ENCODE results near the gene DHRS7C. TPM values are rescaled to one million over a fixed set of nuclear protein-coding genes. Genes with fewer than 3 reads are reported as not detected.

Gene DHRS7C
- total RNA-seq, 1 donor from 2014 or later, result not detected

DNA sequence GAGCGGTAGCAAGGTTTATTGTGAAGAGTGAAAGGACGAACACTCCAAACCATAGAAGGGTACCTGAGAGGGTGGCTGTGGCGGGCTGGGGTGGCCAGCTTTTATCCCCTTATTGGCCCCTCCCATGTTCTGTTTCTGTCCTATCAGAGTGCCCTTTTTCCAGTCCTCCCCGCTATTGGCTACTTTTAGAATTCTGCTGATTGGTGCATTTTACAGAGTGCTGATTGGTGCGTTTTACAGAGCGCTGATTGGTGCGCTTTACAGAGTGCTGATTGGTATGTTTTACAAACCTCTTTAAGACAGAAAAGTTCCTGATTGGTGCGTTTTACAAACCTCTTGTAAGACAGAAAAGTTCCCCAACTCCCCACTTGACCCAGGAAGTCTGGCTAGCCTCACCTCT, 18.0 kb upstream of the DHRS7C start:
- Mint-ChIP-seq H3K4me3 (no peak overlapping the region), H3K36me3 (peaks cover 3% of the 10 kb centered on the region), H3K4me1 (no peaks in the 10 kb centered on the region), H3K27me3 (ENCODE audit: low read depth) (peaks cover 14% of the 10 kb centered on the region), H3K9me3 (peaks cover 10% of the 10 kb centered on the region), H3K27ac (no peak overlapping the region)
- no peak for DNase-seq (ENCODE audit: low spot score in 2 of 2, unreplicated experiment in 2 of 2)
- TF ChIP-seq, protein P1, sequence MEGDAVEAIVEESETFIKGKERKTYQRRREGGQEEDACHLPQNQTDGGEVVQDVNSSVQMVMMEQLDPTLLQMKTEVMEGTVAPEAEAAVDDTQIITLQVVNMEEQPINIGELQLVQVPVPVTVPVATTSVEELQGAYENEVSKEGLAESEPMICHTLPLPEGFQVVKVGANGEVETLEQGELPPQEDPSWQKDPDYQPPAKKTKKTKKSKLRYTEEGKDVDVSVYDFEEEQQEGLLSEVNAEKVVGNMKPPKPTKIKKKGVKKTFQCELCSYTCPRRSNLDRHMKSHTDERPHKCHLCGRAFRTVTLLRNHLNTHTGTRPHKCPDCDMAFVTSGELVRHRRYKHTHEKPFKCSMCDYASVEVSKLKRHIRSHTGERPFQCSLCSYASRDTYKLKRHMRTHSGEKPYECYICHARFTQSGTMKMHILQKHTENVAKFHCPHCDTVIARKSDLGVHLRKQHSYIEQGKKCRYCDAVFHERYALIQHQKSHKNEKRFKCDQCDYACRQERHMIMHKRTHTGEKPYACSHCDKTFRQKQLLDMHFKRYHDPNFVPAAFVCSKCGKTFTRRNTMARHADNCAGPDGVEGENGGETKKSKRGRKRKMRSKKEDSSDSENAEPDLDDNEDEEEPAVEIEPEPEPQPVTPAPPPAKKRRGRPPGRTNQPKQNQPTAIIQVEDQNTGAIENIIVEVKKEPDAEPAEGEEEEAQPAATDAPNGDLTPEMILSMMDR (IDR thresholded peaks at IDR 0.05; ENCODE audit: unreplicated experiment), result no peak

DNA sequence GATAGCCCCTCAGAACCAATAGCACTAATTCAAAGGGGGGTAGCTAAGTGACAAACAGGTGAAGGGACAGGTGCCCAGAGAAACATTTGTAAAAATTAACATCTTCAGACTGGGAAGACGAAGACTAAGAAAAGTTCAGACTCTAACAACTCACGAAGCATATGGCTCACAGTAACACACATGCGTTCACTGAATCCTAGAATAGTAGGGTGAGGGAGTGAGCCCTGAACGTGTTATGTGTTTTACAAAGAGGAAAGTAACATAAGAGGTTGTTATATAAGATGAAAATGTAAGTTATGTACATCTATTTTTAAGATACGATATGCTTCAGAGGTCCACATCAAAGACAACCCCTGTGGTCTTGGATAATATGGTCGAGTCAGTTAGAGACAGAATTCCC, 15.3 kb upstream of the DHRS7C start:
- H3K27ac Mint-ChIP-seq, result no peak overlapping the region
- TF ChIP-seq, protein P1 (IDR thresholded peaks at IDR 0.05; ENCODE audit: unreplicated experiment), result no peak
- H3K4me3 Mint-ChIP-seq, result no peak overlapping the region
- no peaks in the 10 kb centered on the region for H3K4me1 Mint-ChIP-seq
- H3K9me3 Mint-ChIP-seq, result peaks cover 14% of the 10 kb centered on the region
- peaks cover 3% of the 10 kb centered on the region for H3K36me3 Mint-ChIP-seq
- DNase-seq (ENCODE audit: low spot score in 2 of 2, unreplicated experiment in 2 of 2), result no peak
- peaks cover 15% of the 10 kb centered on the region for H3K27me3 Mint-ChIP-seq (ENCODE audit: low read depth)

DNA sequence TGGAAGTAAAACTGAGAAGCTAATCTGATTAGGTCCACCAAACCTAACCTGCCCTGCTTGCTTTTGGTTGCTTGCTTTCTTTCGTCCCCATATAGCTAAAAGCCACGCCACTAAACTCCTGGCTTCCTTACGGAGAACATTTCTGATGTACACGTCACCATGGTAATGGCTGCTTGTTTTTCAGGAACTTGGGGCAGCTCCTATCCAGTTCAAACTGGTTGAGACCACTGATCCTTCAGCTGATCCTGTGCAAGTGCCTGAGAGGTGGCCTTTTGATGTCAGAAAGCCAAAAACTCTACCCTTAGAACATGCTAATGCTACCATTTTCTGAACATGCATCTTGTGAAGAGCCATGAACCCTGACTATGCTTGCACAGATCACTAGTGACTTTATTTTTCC, 14.4 kb upstream of the DHRS7C start:
- Mint-ChIP-seq H3K27me3 (ENCODE audit: low read depth) (peaks cover 15% of the 10 kb centered on the region), H3K4me1 (no peaks in the 10 kb centered on the region), H3K27ac (no peak overlapping the region), H3K4me3 (no peak overlapping the region), H3K36me3 (peaks cover 3% of the 10 kb centered on the region), H3K9me3 (peaks cover 14% of the 10 kb centered on the region)
- TF ChIP-seq, protein P1 (IDR thresholded peaks at IDR 0.05; ENCODE audit: unreplicated experiment), result no peak
- DNase-seq (ENCODE audit: low spot score in 2 of 2, unreplicated experiment in 2 of 2), result no peak

- TF ChIP-seq, protein P1 (IDR thresholded peaks at IDR 0.05; ENCODE audit: unreplicated experiment), result no peak
- DNase-seq (ENCODE audit: low spot score in 2 of 2, unreplicated experiment in 2 of 2), result no peak
- H3K27ac Mint-ChIP-seq, result no peak overlapping the region
- no peaks in the 10 kb centered on the region for H3K4me1 Mint-ChIP-seq
- H3K9me3 Mint-ChIP-seq, result peaks cover 14% of the 10 kb centered on the region
- no peak overlapping the region for H3K4me3 Mint-ChIP-seq
- H3K36me3 Mint-ChIP-seq, result peaks cover 3% of the 10 kb centered on the region
- H3K27me3 Mint-ChIP-seq (ENCODE audit: low read depth), result peaks cover 18% of the 10 kb centered on the region
Observed at GRCh38 chr17:9802697-9803096, 11.3 kb upstream of the DHRS7C start.

DNA sequence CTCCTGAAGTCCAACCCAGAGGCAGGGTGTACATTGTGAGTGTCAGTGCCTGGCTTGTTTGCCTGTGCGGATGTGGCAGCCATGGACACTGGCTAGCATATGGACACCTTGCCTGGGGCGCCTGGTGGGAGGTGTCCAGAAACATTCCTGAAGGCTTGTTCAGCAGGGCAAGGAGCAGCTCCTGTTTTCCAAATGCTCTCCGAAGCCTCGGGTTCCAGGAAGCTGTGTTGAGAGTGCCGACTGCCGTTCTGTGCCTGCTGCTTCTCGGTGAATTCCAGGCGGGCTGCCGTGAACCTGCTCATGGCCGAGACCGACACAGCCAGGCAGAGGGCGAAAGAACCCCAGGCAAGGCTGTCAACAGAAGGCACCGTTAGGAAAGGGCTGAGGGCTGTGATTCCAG, 10.9 kb upstream of the DHRS7C start:
- Mint-ChIP-seq H3K36me3 (peaks cover 3% of the 10 kb centered on the region), H3K9me3 (peaks cover 14% of the 10 kb centered on the region), H3K4me3 (no peak overlapping the region), H3K27ac (no peak overlapping the region), H3K27me3 (ENCODE audit: low read depth) (peaks cover 14% of the 10 kb centered on the region), H3K4me1 (no peaks in the 10 kb centered on the region)
- no peak for DNase-seq (ENCODE audit: low spot score in 2 of 2, unreplicated experiment in 2 of 2)
- TF ChIP-seq, protein P1 (IDR thresholded peaks at IDR 0.05; ENCODE audit: unreplicated experiment), result no peak

GRCh38 chr17:9801505-9801904, 10.1 kb upstream of the DHRS7C start:
- Mint-ChIP-seq H3K4me3 (no peak overlapping the region), H3K9me3 (peaks cover 14% of the 10 kb centered on the region), H3K36me3 (peaks cover 3% of the 10 kb centered on the region), H3K27me3 (ENCODE audit: low read depth) (peaks cover 14% of the 10 kb centered on the region), H3K27ac (no peak overlapping the region), H3K4me1 (no peaks in the 10 kb centered on the region)
- TF ChIP-seq, protein P1 (IDR thresholded peaks at IDR 0.05; ENCODE audit: unreplicated experiment), result no peak
- DNase-seq (ENCODE audit: low spot score in 2 of 2, unreplicated experiment in 2 of 2), result no peak
